ENCODE data around the gene HTR3A.

The HTR3A gene

DNA sequence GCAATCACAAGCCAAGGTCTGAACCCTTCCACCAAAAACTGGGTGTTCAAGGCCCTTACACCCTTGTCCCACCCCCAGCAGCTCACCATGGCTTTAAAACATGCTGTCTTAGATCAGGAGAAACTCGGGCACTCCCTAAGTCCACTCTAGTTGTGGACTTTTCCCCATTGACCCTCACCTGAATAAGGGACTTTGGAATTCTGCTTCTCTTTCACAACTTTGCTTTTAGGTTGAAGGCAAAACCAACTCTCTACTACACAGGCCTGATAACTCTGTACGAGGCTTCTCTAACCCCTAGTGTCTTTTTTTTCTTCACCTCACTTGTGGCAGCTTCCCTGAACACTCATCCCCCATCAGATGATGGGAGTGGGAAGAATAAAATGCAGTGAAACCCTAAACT lies 15.0 kb downstream of the HTR3A start:
- TF ChIP-seq, protein P1, sequence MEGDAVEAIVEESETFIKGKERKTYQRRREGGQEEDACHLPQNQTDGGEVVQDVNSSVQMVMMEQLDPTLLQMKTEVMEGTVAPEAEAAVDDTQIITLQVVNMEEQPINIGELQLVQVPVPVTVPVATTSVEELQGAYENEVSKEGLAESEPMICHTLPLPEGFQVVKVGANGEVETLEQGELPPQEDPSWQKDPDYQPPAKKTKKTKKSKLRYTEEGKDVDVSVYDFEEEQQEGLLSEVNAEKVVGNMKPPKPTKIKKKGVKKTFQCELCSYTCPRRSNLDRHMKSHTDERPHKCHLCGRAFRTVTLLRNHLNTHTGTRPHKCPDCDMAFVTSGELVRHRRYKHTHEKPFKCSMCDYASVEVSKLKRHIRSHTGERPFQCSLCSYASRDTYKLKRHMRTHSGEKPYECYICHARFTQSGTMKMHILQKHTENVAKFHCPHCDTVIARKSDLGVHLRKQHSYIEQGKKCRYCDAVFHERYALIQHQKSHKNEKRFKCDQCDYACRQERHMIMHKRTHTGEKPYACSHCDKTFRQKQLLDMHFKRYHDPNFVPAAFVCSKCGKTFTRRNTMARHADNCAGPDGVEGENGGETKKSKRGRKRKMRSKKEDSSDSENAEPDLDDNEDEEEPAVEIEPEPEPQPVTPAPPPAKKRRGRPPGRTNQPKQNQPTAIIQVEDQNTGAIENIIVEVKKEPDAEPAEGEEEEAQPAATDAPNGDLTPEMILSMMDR (conservative IDR thresholded peaks at IDR 0.05) = no peak
- no peak overlapping the region for H3K27ac ChIP-seq

DNA sequence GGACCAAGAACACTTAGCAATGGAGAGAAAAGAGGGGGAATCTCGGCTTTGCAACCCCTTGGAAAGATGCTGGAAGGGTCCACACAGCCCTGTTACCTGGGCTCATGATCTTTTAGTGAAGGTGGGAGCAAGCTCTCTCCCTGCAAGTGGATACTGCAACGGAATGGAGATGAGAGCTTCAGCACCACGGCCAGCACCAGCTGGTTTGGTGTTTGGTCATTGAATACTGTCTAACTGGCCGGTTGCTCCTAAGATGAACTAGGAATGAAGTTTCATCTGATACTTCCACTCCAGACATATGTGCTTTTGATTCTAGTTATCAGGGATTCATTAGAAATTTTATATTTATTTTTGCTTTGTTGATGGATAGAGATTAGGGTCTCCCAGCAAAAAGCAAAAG lies 16.3 kb downstream of the HTR3A start:
- TF ChIP-seq, protein P1 (conservative IDR thresholded peaks at IDR 0.05) = no peak
- H3K27ac ChIP-seq = no peak overlapping the region

DNA sequence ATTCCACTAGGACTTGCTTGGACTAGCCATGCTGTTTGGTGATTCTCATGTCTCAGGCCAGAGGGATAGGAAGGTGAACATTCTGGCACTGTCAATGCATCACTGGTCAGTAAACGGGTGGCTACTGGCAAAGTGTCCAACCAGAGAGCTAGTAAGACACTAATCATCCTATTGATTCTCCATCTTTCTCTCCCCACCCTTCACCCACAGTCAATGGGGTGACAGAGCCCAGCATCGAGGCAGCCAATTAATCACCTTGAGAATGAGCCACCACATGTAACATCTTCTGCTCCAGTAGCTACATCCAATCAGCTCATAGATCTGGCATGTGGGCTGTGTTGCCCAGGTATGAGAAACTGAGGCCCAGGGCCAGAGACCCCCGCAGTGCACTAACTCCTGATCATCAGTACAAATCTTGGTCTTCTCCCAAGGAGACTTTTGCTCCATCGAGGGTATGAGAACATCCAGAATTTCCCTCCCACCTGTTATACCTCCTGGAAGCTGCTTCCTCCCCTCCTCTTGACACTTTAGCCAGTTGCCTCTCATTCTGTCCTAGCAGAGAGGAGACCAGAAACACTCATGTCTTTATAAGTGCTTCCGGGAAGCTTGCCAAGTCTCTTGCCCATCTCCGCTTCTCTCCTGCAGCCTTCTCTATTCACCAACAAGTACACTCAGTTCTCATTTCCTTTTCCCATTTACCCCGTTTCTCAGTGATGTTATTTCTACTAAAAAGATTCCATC lies 17.0 kb downstream of the HTR3A start:
- peak overlapping the region; percentile 51 for H3K27ac ChIP-seq
- TF ChIP-seq, protein P1 (conservative IDR thresholded peaks at IDR 0.05) = no peak

DNA sequence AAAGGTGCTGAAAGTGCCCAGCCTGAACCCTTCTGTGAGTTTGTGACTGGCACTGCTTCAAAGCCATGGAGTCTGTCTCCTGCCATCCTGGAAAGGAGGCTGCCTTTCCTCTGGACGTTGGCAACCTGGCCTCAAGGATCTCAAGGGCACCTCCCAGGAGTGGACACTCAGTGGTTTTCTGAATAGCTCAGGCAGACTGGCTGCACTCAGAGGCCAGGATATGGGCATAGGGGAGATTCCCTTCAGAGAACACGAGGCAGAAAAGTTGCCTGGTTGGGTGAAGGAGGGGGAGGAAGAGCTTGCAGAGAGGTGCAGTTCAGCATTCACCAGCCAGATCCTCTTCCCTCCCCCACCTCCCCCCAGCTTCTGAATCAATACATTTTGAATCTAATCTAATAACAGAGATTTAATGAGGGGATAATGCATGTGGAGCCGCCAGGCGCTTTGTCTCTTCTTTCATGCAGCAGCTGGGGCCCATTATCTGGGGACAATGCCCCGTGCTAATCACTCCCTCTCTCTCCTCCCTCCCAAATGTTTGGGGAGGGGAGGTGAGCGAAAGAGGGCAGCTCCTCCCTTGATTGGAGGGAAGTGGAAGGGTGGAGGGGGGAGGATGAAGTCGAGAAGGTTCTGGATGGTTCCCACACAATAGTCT lies 17.7 kb downstream of the HTR3A start:
- TF ChIP-seq, protein P1 (conservative IDR thresholded peaks at IDR 0.05) = no peak
- peak overlapping the region; percentile 51 for H3K27ac ChIP-seq

DNA sequence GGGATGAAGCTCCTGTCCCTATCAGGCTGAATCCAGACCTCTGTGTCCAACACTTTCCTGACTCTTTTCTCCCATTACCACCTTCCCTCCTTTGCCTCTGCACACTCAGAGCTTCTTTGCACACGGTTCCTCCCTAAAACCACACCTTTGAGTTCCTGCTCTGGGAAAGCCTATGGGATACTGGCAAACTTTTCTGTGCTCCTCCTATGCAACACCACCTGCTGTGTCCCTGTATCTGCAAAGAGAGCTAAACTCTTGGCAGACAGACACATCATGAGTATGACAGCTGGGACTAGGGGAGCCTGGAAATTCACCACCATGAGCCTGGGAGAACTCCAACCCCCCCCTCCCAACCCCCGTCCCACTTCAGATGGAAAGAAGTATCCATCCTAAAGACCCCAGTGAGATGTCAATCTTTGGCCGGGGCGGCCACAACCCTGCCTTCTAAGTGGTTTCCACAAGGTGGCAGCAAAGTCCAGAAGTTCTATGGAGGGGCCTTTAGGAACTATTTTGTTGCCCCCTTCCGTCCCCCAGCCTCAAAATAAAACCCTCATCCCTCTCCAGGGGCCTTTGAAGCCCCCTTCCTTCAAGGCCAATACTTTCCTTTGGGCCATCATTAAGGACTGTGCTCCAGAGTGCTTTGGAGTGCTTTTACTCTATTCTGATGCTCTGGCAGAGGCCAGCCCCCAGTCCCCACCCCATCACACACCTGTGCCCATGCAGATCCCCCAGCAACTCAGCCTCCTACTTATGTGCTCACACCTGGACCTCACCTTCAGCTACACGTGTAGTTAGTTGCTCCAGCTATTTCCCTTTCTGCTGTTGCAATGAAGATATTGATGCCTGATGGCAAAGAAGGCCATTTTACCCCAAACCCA lies 19.4 kb downstream of the HTR3A start:
- H3K27ac ChIP-seq = peak overlapping the region; percentile 7; the same call in 1 of the 2 replicates
- TF ChIP-seq, protein P1 (conservative IDR thresholded peaks at IDR 0.05) = peak; percentile 84

DNA sequence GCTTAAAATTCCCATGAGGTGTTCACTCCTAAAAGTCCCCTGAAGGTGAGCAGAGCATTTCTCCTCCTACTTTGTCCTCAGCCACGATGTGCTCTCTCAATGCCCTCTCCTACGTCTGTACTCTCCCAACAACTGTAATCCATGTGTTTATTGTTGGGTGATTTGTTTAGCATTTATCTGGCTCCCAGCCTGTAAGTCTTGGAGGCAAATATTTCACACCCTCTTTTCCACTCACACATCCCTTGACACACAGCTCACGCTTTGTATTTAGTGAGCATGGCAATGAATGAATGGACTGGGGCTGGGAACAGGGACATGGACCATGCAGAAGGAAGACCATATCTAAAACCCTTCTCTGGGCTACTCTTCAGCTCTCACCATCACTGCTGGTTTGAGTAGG lies 22.6 kb downstream of the HTR3A start:
- no peak overlapping the region for H3K27ac ChIP-seq
- TF ChIP-seq, protein P1 (conservative IDR thresholded peaks at IDR 0.05) = no peak

DNA sequence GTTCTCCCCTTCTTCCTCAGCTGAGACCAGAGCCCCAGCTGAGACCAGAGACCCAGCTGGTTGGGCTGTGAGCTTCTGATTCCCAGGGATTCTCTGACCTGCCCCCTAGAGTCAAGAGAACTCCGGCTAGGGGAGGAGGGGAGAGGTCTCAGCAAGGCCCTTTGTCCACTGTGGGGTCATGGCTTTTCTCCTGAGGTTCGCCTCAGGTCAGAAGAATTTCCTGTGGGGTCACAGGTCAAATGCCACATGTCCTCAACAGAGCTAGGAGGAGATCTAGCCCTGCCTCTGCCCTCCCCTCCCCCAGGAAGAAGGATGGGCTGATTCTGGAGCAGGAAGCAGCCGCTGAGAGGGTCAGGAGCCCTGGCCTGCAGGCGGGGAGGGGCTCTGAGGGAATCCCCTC lies 23.7 kb downstream of the HTR3A start:
- H3K27ac ChIP-seq = no peak overlapping the region
- TF ChIP-seq, protein P1 (conservative IDR thresholded peaks at IDR 0.05) = no peak

All from VCaP (cell line).